Mesendoderm (in vitro differentiated cells): ENCODE data around the gene SLC39A3.

Experiments used
- DNase-seq: peaks from one replicate; pipeline ENCODE4 v3.0.0; 2013
- H2AK5ac ChIP-seq: 2 replicates; pipeline ENCODE4 v1.6.1; 2013; ENCODE audit warnings: low read length, inconsistent platforms
- H2BK120ac ChIP-seq: 2 replicates; pipeline ENCODE4 v1.6.1; 2013; ENCODE audit warnings: low read depth, mild to moderate bottlenecking, low read length, moderate library complexity, mixed read lengths
- H2BK15ac ChIP-seq: replicated peaks from 2 replicates; pipeline ENCODE4 v1.6.1; 2013; ENCODE audit warnings: low read depth, mild to moderate bottlenecking, moderate library complexity
- H2BK5ac ChIP-seq: 2 replicates; pipeline ENCODE4 v1.6.1; 2013; ENCODE audit warnings: low read length, inconsistent platforms
- H3K18ac ChIP-seq: 2 replicates; pipeline ENCODE4 v1.6.1; 2013; ENCODE audit warnings: mild to moderate bottlenecking, low read length, mixed read lengths
- H3K23ac ChIP-seq: one replicate; pipeline ENCODE4 v1.6.1; 2013; ENCODE audit warnings: low read length
- H3K27ac ChIP-seq: 2 replicates; pipeline ENCODE4 v1.5.1; 2013; ENCODE audit warnings: low read depth, mild to moderate bottlenecking, inconsistent platforms, low read length, moderate library complexity
- H3K27me3 ChIP-seq: 2 replicates; pipeline ENCODE4 v1.6.1; 2013; ENCODE audit warnings: low read length, control low read depth, mild to moderate bottlenecking, inconsistent platforms; ENCODE audit not compliant: insufficient read depth, poor library complexity
- H3K36me3 ChIP-seq: 2 replicates; pipeline ENCODE4 v1.6.1; 2013; ENCODE audit warnings: low read length, inconsistent platforms; ENCODE audit not compliant: control insufficient read depth, insufficient read depth
- H3K4ac ChIP-seq: one replicate; pipeline ENCODE4 v1.6.1; 2013; ENCODE audit warnings: low read depth, mild to moderate bottlenecking, low read length, moderate library complexity
- H3K4me1 ChIP-seq: 2 replicates; pipeline ENCODE4 v1.6.1; 2013; ENCODE audit warnings: low read depth, low read length, inconsistent platforms; ENCODE audit not compliant: control insufficient read depth
- H3K4me2 ChIP-seq: 2 replicates; pipeline ENCODE4 v1.6.1; 2013; ENCODE audit warnings: low read length
- H3K4me3 ChIP-seq: 2 replicates; pipeline ENCODE4 v1.5.1; 2013; ENCODE audit warnings: mild to moderate bottlenecking, low read length
- H3K56ac ChIP-seq: one replicate; pipeline ENCODE4 v1.6.1; 2013; ENCODE audit warnings: low read length
- H3K79me1 ChIP-seq: 2 replicates; pipeline ENCODE4 v1.6.1; 2013; ENCODE audit warnings: low read length, inconsistent platforms
- H3K79me2 ChIP-seq: 2 replicates; pipeline ENCODE4 v1.6.1; 2013; ENCODE audit warnings: mild to moderate bottlenecking, low read length; ENCODE audit not compliant: control insufficient read depth, insufficient read depth
- H3K9ac ChIP-seq: 2 replicates; pipeline ENCODE4 v1.6.1; 2013; ENCODE audit warnings: low read length, inconsistent platforms
- H4K5ac ChIP-seq: one replicate; pipeline ENCODE4 v1.6.1; 2013; ENCODE audit warnings: low read length
- H4K8ac ChIP-seq: one replicate; pipeline ENCODE4 v1.6.1; 2013; ENCODE audit warnings: low read depth, mild to moderate bottlenecking, control low read depth, low read length, moderate library complexity
- WGBS: extraction: QIAGEN DNeasy Blood & Tissue Kit; methylation state at CpG from one replicate; pipeline ENCODE4 v1.1.7; 2013; ENCODE audit warnings: low lambda C conversion rate, missing lambda C conversion rate; ENCODE audit not compliant: insufficient coverage; ENCODE audit errors: extremely low coverage; 5-methylcytosine and 5-hydroxymethylcytosine counted together

SLC39A3 gene

GRCh38 chr19:2775556-2776430 is 36.0 kb upstream of the SLC39A3 start:
- Histone ChIP-seq H3K23ac (no peak overlapping the region), H3K36me3 (peaks cover 1% of the 10 kb centered on the region), H3K4me2 (no peak overlapping the region), H3K18ac (no peak overlapping the region), H3K4me1 (no peaks in the 10 kb centered on the region), H2AK5ac (no peak overlapping the region), H2BK120ac (no peak overlapping the region), H3K4me3 (no peak overlapping the region), H3K27me3 (no peaks in the 10 kb centered on the region), H4K5ac (no peak overlapping the region), H3K9ac (no peak overlapping the region), H3K79me1 (peaks cover 14% of the 10 kb centered on the region), H3K27ac (no peak overlapping the region), H4K8ac (no peak overlapping the region), H3K79me2 (peaks cover 89% of the 10 kb centered on the region), H3K56ac (no peak overlapping the region), H2BK5ac (no peak overlapping the region), H3K4ac (no peak overlapping the region), H2BK15ac (no peak overlapping the region)
- no peak for DNase-seq
- WGBS: no CpG with 5 or more reads among the region's 29 CpGs

- no peak overlapping the region for H3K4ac ChIP-seq
- H3K79me2 ChIP-seq: peaks cover 88% of the 10 kb centered on the region
- WGBS: no CpG with 5 or more reads among the region's 24 CpGs
- no peak overlapping the region for H3K9ac ChIP-seq
- no peak overlapping the region for H2BK15ac ChIP-seq
- H3K4me3 ChIP-seq: no peak overlapping the region
- no peak overlapping the region for H2BK5ac ChIP-seq
- no peak overlapping the region for H3K4me2 ChIP-seq
- H3K27ac ChIP-seq: no peak overlapping the region
- no peak overlapping the region for H4K8ac ChIP-seq
- H3K27me3 ChIP-seq: no peaks in the 10 kb centered on the region
- H3K56ac ChIP-seq: no peak overlapping the region
- peaks cover 19% of the 10 kb centered on the region for H3K79me1 ChIP-seq
- H2BK120ac ChIP-seq: no peak overlapping the region
- H3K18ac ChIP-seq: no peak overlapping the region
- H2AK5ac ChIP-seq: no peak overlapping the region
- H4K5ac ChIP-seq: no peak overlapping the region
- DNase-seq: no peak
- H3K4me1 ChIP-seq: no peaks in the 10 kb centered on the region
- no peak overlapping the region for H3K23ac ChIP-seq
- H3K36me3 ChIP-seq: peaks cover 1% of the 10 kb centered on the region
These were observed 35.2 kb upstream of the SLC39A3 start for GRCh38 chr19:2774953-2775555.

- no peak overlapping the region for H2AK5ac ChIP-seq
- H3K4me1 ChIP-seq: no peaks in the 10 kb centered on the region
- no peak overlapping the region for H2BK15ac ChIP-seq
- H2BK120ac ChIP-seq: no peak overlapping the region
- H3K79me2 ChIP-seq: peaks cover 84% of the 10 kb centered on the region
- no peak overlapping the region for H3K4me3 ChIP-seq
- H3K36me3 ChIP-seq: peaks cover 1% of the 10 kb centered on the region
- H3K23ac ChIP-seq: no peak overlapping the region
- no peak overlapping the region for H3K27ac ChIP-seq
- no peak overlapping the region for H4K8ac ChIP-seq
- no peak overlapping the region for H3K4ac ChIP-seq
- H3K56ac ChIP-seq: no peak overlapping the region
- no CpG with 5 or more reads among the region's 32 CpGs for WGBS
- no peak overlapping the region for H3K18ac ChIP-seq
- no peak overlapping the region for H4K5ac ChIP-seq
- no peak for DNase-seq
- H3K4me2 ChIP-seq: no peak overlapping the region
- H3K9ac ChIP-seq: no peak overlapping the region
- H3K79me1 ChIP-seq: peaks cover 20% of the 10 kb centered on the region
- no peaks in the 10 kb centered on the region for H3K27me3 ChIP-seq
- no peak overlapping the region for H2BK5ac ChIP-seq
These were observed 34.4 kb upstream of the SLC39A3 start for GRCh38 chr19:2774083-2774679.

- no peak overlapping the region for H3K56ac ChIP-seq
- H3K79me2 ChIP-seq: peaks cover 64% of the 10 kb centered on the region
- no peaks in the 10 kb centered on the region for H3K4me1 ChIP-seq
- no peaks in the 10 kb centered on the region for H3K27me3 ChIP-seq
- no peak overlapping the region for H4K8ac ChIP-seq
- no peak overlapping the region for H3K4me3 ChIP-seq
- H3K9ac ChIP-seq: no peak overlapping the region
- H3K79me1 ChIP-seq: peaks cover 25% of the 10 kb centered on the region
- no peak overlapping the region for H2BK120ac ChIP-seq
- no peak overlapping the region for H2BK15ac ChIP-seq
- no peak overlapping the region for H3K4ac ChIP-seq
- no peak overlapping the region for H3K23ac ChIP-seq
- no peak overlapping the region for H2BK5ac ChIP-seq
- H3K4me2 ChIP-seq: no peak overlapping the region
- WGBS: no CpG with 5 or more reads among the region's 29 CpGs
- no peak for DNase-seq
- H3K18ac ChIP-seq: no peak overlapping the region
- no peak overlapping the region for H4K5ac ChIP-seq
- no peak overlapping the region for H2AK5ac ChIP-seq
- H3K36me3 ChIP-seq: peaks cover 1% of the 10 kb centered on the region
- no peak overlapping the region for H3K27ac ChIP-seq
These were observed 32.2 kb upstream of the SLC39A3 start for GRCh38 chr19:2771786-2772674.

GRCh38 chr19:2770055-2771013 is 30.5 kb upstream of the SLC39A3 start:
- Histone ChIP-seq H3K79me2 (peaks cover 47% of the 10 kb centered on the region), H3K27ac (no peak overlapping the region), H2AK5ac (no peak overlapping the region), H3K56ac (no peak overlapping the region), H2BK5ac (no peak overlapping the region), H3K4me3 (no peak overlapping the region), H3K27me3 (no peaks in the 10 kb centered on the region), H2BK120ac (no peak overlapping the region), H3K4ac (no peak overlapping the region), H3K36me3 (no peaks in the 10 kb centered on the region), H3K23ac (no peak overlapping the region), H4K8ac (no peak overlapping the region), H2BK15ac (no peak overlapping the region), H4K5ac (no peak overlapping the region), H3K18ac (no peak overlapping the region), H3K79me1 (peaks cover 22% of the 10 kb centered on the region), H3K9ac (no peak overlapping the region), H3K4me2 (no peak overlapping the region), H3K4me1 (no peaks in the 10 kb centered on the region)
- no peak for DNase-seq
- WGBS: no CpG with 5 or more reads among the region's 40 CpGs
